ENCODE results near the gene MS4A6E.

The MS4A6E gene

GRCh38 chr11:60347084-60347797 is 20.2 kb downstream of the MS4A6E start:
- DNase-seq (ENCODE audit: extremely low read depth, low read depth), result no peak
- no peak overlapping the region for H3K4me3 ChIP-seq (replicated peaks; ENCODE audit: low read depth, low read length)

GRCh38 chr11:60348116-60348515 is 21.1 kb downstream of the MS4A6E start:
- no peak for DNase-seq (ENCODE audit: extremely low read depth, low read depth)
- H3K4me3 ChIP-seq (replicated peaks; ENCODE audit: low read depth, low read length), result no peak overlapping the region
- TF ChIP-seq CTCF (IDR thresholded peaks at IDR 0.05; ENCODE audit: low read depth, low read length, missing control alignments), result no peak

More at GRCh38 chr11:60347084-60347797, 20.2 kb downstream of the MS4A6E start:
- TF ChIP-seq CTCF (IDR thresholded peaks at IDR 0.05; ENCODE audit: low read depth, low read length, missing control alignments), result no peak

GRCh38 chr11:60349990-60350389 is 22.9 kb downstream of the MS4A6E start:
- no peak for TF ChIP-seq CTCF (IDR thresholded peaks at IDR 0.05; ENCODE audit: low read depth, low read length, missing control alignments)
- DNase-seq (ENCODE audit: extremely low read depth, low read depth), result no peak
- H3K4me3 ChIP-seq (replicated peaks; ENCODE audit: low read depth, low read length), result no peak overlapping the region

GRCh38 chr11:60357771-60358170 is 30.7 kb downstream of the MS4A6E start:
- no peak overlapping the region for H3K4me3 ChIP-seq (replicated peaks; ENCODE audit: low read depth, low read length)
- no peak for DNase-seq (ENCODE audit: extremely low read depth, low read depth)
- TF ChIP-seq CTCF (IDR thresholded peaks at IDR 0.05; ENCODE audit: low read depth, low read length, missing control alignments), result no peak

- no peak for DNase-seq (ENCODE audit: extremely low read depth, low read depth)
- H3K4me3 ChIP-seq (replicated peaks; ENCODE audit: low read depth, low read length), result no peak overlapping the region
- TF ChIP-seq CTCF (IDR thresholded peaks at IDR 0.05; ENCODE audit: low read depth, low read length, missing control alignments), result no peak
These were observed 33.6 kb downstream of the MS4A6E start for GRCh38 chr11:60360621-60361020.

GRCh38 chr11:60362241-60362640 is 35.2 kb downstream of the MS4A6E start:
- no peak for TF ChIP-seq CTCF (IDR thresholded peaks at IDR 0.05; ENCODE audit: low read depth, low read length, missing control alignments)
- DNase-seq (ENCODE audit: extremely low read depth, low read depth), result no peak
- no peak overlapping the region for H3K4me3 ChIP-seq (replicated peaks; ENCODE audit: low read depth, low read length)

Measured in HFF-Myc (cell line).